ENCODE measurements around the gene HACD3. TPM values are rescaled to one million over a fixed set of nuclear protein-coding genes. Genes with fewer than 3 reads are reported as not detected.
A peak's percentile ranks its signal among the peaks of the same experiment; 100 is the strongest.

Gene HACD3
- total and polyA plus RNA-seq, 2 of the 4 experiments (the other 2 are of a cell fraction): 60.9 to 131 TPM

DNA sequence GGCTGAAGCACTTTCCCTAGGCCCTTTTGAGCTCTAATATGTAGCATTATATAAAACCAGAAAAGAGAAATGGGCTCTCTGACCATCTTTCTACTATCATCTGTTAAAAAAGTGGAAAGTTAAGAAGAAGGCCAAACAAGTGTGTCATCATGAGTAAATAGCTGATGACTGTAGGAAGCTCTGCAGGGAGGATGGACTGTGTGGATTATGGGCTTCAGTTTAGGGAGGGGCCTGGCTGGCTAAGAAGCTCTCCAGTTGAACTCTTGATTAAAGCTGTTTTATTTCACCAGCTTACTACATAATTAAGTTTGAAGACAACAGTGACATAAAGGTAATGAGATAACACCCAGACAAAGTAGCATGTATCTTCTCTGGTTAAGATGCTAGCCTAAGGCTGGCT, 50.0 kb downstream of the HACD3 start:
- Histone ChIP-seq H3K4me3 (ENCODE audit: insufficient read depth, low read depth, low read length) (no peak overlapping the region), H3K4ac (ENCODE audit: low read depth, low read length) (no peak overlapping the region; the same call in 1 of the 2 replicates), H2AFZ (replicated peaks; ENCODE audit: low read length, poor library complexity) (no peak overlapping the region), H3K9ac (ENCODE audit: low read depth, low read length) (no peak overlapping the region), H3K14ac (replicated peaks; ENCODE audit: low read depth, low read length) (0 out of 2 replicates have a peak overlapping the region, but pooled peaks have one; percentile 34), H3K27ac (ENCODE audit: insufficient read depth, low read length) (no peak overlapping the region), H3K56ac (ENCODE audit: extremely low read depth, insufficient read depth, low read length) (no peak overlapping the region), H4K20me1 (ENCODE audit: insufficient read depth, low read length) (0 out of 2 replicates have a peak, but pooled peaks cover 3% of the 10 kb centered on the region), H2AK9ac (replicated peaks; ENCODE audit: low read depth, low read length, poor library complexity) (no peak overlapping the region), H2BK20ac (ENCODE audit: low read depth, low read length) (no peak overlapping the region), H3K23ac (ENCODE audit: low read depth, low read length) (no peak overlapping the region), H2BK5ac (ENCODE audit: low read depth, low read length, poor library complexity, severe bottlenecking) (peak overlapping the region; percentile 21), H4K8ac (ENCODE audit: low read depth in 2 of 2, low read length in 2 of 2) (no peak overlapping the region), H3K4me2 (ENCODE audit: low read depth, low read length) (peak overlapping the region; percentile 39; the same call in 1 of the 2 replicates), H4K91ac (ENCODE audit: insufficient read depth, low read depth, low read length) (no peak overlapping the region), H2BK15ac (ENCODE audit: low read depth, low read length) (no peak overlapping the region), H3K79me1 (ENCODE audit: low read depth in 1 of 2, low read length in 2 of 2) (peaks cover 8 to 17% of the 10 kb centered on the region in 2 experiments; a peak in 3 of 4 replicates), H3K9me1 (ENCODE audit: insufficient read depth, low read length) (peaks cover 17% of the 10 kb centered on the region), H3K4me1 (ENCODE audit: control insufficient read depth, insufficient read depth, low read length) (peaks cover 8% of the 10 kb centered on the region), H3K18ac (ENCODE audit: low read depth, low read length) (no peak overlapping the region), H3K27me3 (ENCODE audit: control insufficient read depth, insufficient read depth, low read length) (no peaks in the 10 kb centered on the region), H3K9me3 (ENCODE audit: control insufficient read depth, insufficient read depth, low read length) (no peaks in the 10 kb centered on the region), H3K36me3 (ENCODE audit: control insufficient read depth, insufficient read depth, low read length) (peaks cover 30% of the 10 kb centered on the region), H2AK5ac (ENCODE audit: low read depth, low read length) (no peak overlapping the region), H2BK120ac (ENCODE audit: low read depth, low read length) (no peak overlapping the region), H4K5ac (ENCODE audit: low read depth, low read length) (no peak overlapping the region)
- BruUV-seq (replicated peaks): no TSS peak
- no peak for TF ChIP-seq BHLHE40 (IDR thresholded peaks at IDR 0.05; ENCODE audit: low read depth, low read length)
- TF ChIP-seq FOS (IDR thresholded peaks at IDR 0.05; ENCODE audit: low read depth, low read length): peak; percentile 22; the same call in 1 of the 2 replicates
- TF ChIP-seq MAZ (IDR thresholded peaks at IDR 0.05; ENCODE audit: borderline replicate concordance, low read depth, low read length): peak; percentile 18; the same call in 1 of the 2 replicates
- intact Hi-C loops (cut with micrococcal nuclease): no loop called here
- DNase-seq (peak; percentile 86), ATAC-seq (ENCODE audit: low read depth) (peak; percentile 92)
- in situ Hi-C loops (cut with MboI; ENCODE audit: low sequenced_read_pairs): no loop called here
- ChIA-PET POLR2A (ENCODE audit: unreplicated experiment) (no interaction called here), CTCF (interaction anchor here (1.2 kb wide), 1 partner anchor 10 kb away, joined by 3 read pairs; no protein-coding TSS in a partner anchor)
- dilution Hi-C loops (cut with HindIII; ENCODE audit: low sequenced_read_pairs, unreplicated experiment): no loop called here

Data from IMR-90 (cell line).